Tibial nerve (tissue), 4 donors: ENCODE measurements around the gene ZNF438. TPM values are rescaled to one million over a fixed set of nuclear protein-coding genes. Genes with fewer than 3 reads are reported as not detected.

ENCODE experiments used
- DNase-seq, 2 donors: peaks; one replicate each; pipeline ENCODE4 v3.0.0-alpha.2; 2019; ENCODE audit warnings: low spot score in 2 of 2
- H3K27ac ChIP-seq, 4 donors: fragments of 200-600 bp; sonication (generic) in 3 of 4; one replicate each; pipeline ENCODE4 v1.5.1; 2017 to 2019; ENCODE audit warnings: mild to moderate bottlenecking in 1 of 4
- H3K27me3 ChIP-seq, 2 donors: fragments of 200-600 bp; sonication (generic) in 1 of 2; one replicate each; pipeline versions ENCODE4 v1.5.1 to v1.6.0; 2017 to 2019
- H3K36me3 ChIP-seq, 3 donors: fragments of 200-600 bp; sonication (generic); one replicate each; pipeline ENCODE4 v1.5.1; 2018 to 2019
- H3K4me1 ChIP-seq, 4 donors: fragments of 200-600 bp; sonication (generic) in 3 of 4; one replicate each; pipeline ENCODE4 v1.5.1; 2017 to 2019
- H3K4me3 ChIP-seq, 4 donors: fragments of 200-600 bp; sonication (generic) in 3 of 4; one replicate each; pipeline ENCODE4 v1.5.1; 2017 to 2019; ENCODE audit warnings: mild to moderate bottlenecking in 1 of 4, moderate library complexity in 1 of 4
- H3K9me3 ChIP-seq, 4 donors: fragments of 200-600 bp; sonication (generic) in 3 of 4; one replicate each; pipeline ENCODE4 v1.5.1; 2017 to 2019
- EP300 ChIP-seq, 2 donors: sonication (generic); formaldehyde crosslinking; IDR thresholded peaks; one replicate each; pipeline ENCODE4 v1.6.1; 2017; ENCODE audit warnings: antibody characterized with exemption in 2 of 2, mild to moderate bottlenecking in 1 of 2
- POLR2A ChIP-seq, 2 donors: fragments of 450-650 bp; IDR thresholded peaks; one replicate each; pipeline ENCODE4 v1.6.1; 2017; ENCODE audit warnings: antibody characterized with exemption in 2 of 2, mild to moderate bottlenecking in 2 of 2, moderate library complexity in 2 of 2
- WGBS, 2 donors: methylation state at CpG; one replicate each; pipeline ENCODE4 v1.1.5; 2018; 5-methylcytosine and 5-hydroxymethylcytosine counted together
- total RNA-seq, 4 donors: library from RNA; depleted of rRNA; stranded (reverse); fragments of >200 nt; gene quantifications; one replicate each; pipeline ENCODE4 v1.1.0, GENCODE V29; 2016
- TF ChIP-seq, protein P1 (sequence below), 5 experiments: fragments of 200-600 bp in 3 of 5; fragments of 450-650 bp in 2 of 5; sonication (generic) in 3 of 5; IDR thresholded peaks; one replicate each; pipeline ENCODE4 v1.5.1; 2016 to 2019; ENCODE audit warnings: antibody characterized with exemption in 5 of 5, mild to moderate bottlenecking in 3 of 5, moderate library complexity in 2 of 5

Gene ZNF438, protein sequence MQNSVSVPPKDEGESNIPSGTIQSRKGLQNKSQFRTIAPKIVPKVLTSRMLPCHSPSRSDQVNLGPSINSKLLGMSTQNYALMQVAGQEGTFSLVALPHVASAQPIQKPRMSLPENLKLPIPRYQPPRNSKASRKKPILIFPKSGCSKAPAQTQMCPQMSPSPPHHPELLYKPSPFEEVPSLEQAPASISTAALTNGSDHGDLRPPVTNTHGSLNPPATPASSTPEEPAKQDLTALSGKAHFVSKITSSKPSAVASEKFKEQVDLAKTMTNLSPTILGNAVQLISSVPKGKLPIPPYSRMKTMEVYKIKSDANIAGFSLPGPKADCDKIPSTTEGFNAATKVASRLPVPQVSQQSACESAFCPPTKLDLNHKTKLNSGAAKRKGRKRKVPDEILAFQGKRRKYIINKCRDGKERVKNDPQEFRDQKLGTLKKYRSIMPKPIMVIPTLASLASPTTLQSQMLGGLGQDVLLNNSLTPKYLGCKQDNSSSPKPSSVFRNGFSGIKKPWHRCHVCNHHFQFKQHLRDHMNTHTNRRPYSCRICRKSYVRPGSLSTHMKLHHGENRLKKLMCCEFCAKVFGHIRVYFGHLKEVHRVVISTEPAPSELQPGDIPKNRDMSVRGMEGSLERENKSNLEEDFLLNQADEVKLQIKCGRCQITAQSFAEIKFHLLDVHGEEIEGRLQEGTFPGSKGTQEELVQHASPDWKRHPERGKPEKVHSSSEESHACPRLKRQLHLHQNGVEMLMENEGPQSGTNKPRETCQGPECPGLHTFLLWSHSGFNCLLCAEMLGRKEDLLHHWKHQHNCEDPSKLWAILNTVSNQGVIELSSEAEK
- total RNA-seq: 10 to 100 TPM; 10.8 to 26.5 (median 19.7) TPM

DNA sequence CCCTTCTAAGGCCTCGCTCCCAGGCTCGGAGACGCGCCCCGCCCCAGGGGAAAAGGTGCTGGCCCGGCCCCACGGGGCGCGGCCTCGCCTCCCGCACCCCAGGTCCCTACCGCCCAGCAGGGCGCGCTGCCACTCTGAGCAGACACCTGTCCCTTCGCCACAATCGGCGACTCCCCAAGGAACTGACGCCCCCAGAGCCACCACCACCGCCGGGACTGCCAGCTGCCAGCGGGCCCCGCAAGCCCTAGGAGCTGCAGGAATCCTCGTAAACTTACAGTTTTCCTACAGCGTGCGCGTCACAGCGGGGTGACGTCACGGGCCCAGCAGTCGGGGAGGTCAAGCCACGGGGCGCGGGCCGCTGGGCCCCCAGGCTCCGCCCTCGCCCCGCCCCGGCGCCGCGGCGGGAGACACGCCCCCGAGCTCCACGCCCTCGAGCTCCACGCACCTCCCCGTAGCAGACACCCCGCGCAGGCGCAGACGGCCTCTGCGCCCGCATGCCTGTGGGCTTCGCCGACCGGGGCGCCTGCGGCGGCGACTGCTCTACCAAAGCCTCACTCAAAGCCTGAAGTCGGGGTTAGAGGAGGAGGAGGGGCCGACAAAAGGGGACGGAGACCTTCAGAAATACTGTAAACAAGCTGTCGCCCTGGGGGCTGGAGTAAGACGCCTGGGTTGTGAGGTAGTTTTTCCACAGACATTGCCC lies at the start of gene ZNF438:
Gene ZNF438, minus strand, starts transcription at position 308 of the 700 bp plus-strand sequence. CDS start 154,831 bp downstream, outside the sequence.
- H3K36me3 ChIP-seq: no peaks in the 10 kb centered on the region

DNA sequence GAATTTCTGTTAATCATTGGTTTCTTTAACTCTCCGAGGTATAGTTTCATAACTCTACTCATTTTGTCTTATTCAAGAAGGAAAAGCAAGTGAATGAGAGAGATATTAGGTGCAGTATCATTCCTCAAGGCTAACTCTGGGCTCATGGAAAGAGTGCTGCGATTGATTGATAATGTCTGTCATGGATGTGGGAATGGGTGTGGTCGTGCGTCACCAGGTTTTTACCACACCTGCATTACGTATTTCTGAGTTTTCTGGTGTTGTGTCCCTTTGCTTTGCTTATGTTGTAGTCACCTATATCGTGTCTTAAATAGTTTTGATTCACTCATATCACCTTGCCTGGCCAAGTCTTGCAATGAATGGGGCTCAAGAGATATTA lies 44.9 kb upstream of the ZNF438 start:
- Histone ChIP-seq H3K36me3 (no peaks in the 10 kb centered on the region), H3K27ac (no peak overlapping the region), H3K9me3 (no peaks in the 10 kb centered on the region), H3K27me3 (no peaks in the 10 kb centered on the region), H3K4me3 (no peak overlapping the region), H3K4me1 (peaks cover 0 to 39% (median 14%) of the 10 kb centered on the region in 4 donors)
- DNase-seq: no peak
- WGBS, 2 donors: 92 to 94% methylated on average over 6 of the region's 6 CpGs
- no peak for TF ChIP-seq EP300 (IDR thresholded peaks at IDR 0.05)
- TF ChIP-seq, protein P1, sequence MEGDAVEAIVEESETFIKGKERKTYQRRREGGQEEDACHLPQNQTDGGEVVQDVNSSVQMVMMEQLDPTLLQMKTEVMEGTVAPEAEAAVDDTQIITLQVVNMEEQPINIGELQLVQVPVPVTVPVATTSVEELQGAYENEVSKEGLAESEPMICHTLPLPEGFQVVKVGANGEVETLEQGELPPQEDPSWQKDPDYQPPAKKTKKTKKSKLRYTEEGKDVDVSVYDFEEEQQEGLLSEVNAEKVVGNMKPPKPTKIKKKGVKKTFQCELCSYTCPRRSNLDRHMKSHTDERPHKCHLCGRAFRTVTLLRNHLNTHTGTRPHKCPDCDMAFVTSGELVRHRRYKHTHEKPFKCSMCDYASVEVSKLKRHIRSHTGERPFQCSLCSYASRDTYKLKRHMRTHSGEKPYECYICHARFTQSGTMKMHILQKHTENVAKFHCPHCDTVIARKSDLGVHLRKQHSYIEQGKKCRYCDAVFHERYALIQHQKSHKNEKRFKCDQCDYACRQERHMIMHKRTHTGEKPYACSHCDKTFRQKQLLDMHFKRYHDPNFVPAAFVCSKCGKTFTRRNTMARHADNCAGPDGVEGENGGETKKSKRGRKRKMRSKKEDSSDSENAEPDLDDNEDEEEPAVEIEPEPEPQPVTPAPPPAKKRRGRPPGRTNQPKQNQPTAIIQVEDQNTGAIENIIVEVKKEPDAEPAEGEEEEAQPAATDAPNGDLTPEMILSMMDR (IDR thresholded peaks at IDR 0.05): no peak
- no peak for TF ChIP-seq POLR2A (IDR thresholded peaks at IDR 0.05)

More for the DNA sequence above, at the start of gene ZNF438:
- DNase-seq: peak; percentile 90
- H3K9me3 ChIP-seq: no peaks in the 10 kb centered on the region
- no peaks in the 10 kb centered on the region for H3K27me3 ChIP-seq
- peak within 1 kb of the TSS; percentile 56 to 78 (median 71) for H3K4me3 ChIP-seq
- peaks cover 3 to 52% (median 17%) of the 10 kb centered on the region in 4 donors for H3K4me1 ChIP-seq
- peak within 1 kb of the TSS; percentile 98 to 100 (median 99) for H3K27ac ChIP-seq
- TF ChIP-seq EP300 (IDR thresholded peaks at IDR 0.05): peak; percentile 73 to 93
- TF ChIP-seq, protein P1 (IDR thresholded peaks at IDR 0.05): peak; percentile 41 to 82 (median 65)
- TF ChIP-seq POLR2A (IDR thresholded peaks at IDR 0.05): peak; percentile 60 to 89
- WGBS, 2 donors: 0% methylated on average over 33 to 60 of the region's 66 CpGs

DNA sequence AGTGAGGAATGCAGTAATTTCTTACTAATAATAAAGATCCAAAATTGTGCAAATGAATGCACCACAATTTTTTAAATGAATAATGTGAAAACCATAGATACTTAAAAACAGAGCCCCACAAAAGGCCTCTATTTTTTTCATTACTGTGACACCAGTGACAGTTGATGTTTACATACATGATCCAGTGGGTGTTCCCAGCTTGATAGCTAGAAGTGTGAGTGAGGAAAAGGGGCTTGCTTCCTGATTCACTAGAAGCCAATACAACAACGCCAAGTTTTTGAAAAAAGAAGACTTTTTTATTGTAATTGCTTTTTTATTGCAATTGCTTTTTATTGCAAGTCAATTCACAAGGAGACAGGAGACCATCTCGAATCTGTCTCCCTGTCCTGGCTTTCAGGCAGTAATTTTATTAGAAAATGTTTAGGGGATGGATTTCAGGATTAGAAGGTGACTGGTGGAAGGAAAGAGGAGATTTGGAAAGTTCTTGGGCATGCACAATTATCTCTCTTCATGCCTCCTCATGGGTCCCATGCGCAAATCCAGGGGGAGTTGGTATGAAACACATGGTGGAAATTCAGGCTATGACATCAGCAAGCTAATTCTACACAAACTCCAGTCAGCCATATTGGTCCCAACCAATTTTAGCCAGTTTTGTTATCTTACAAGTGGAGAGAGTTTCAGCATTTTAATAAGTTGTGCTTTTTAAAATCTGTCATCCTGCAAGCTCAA lies 44.4 kb upstream of the ZNF438 start:
- Histone ChIP-seq H3K27ac (peak overlapping the region in 1 of 4 donors; percentile 53), H3K9me3 (no peaks in the 10 kb centered on the region), H3K27me3 (no peaks in the 10 kb centered on the region), H3K4me3 (no peak overlapping the region), H3K4me1 (peaks cover 0 to 44% (median 14%) of the 10 kb centered on the region in 4 donors), H3K36me3 (no peaks in the 10 kb centered on the region)
- DNase-seq: no peak
- TF ChIP-seq POLR2A (IDR thresholded peaks at IDR 0.05) (no peak), EP300 (IDR thresholded peaks at IDR 0.05) (no peak)
- TF ChIP-seq, protein P1 (IDR thresholded peaks at IDR 0.05): no peak
- WGBS, 2 donors: 66% methylated on average over 3 of the region's 3 CpGs

DNA sequence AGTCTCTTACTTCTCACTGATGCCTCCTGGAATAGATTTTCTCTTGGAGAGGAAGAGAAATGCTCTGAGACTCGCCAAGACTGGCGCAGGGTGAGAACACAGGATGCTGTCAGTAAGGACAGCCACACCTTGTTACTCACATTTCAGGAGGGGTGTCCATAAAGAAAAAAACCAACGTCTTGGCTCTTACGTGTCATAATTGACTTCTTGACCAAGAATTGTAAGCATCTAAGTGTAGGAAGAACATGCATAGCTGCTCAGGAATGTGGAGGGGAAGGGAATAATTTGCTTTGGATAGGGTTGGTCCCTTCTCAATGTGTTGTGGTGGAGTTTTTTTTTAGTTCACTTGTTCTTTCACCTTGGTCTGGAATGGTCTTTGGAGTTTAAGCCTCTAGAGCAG lies 43.8 kb upstream of the ZNF438 start:
- no peak overlapping the region for H3K4me3 ChIP-seq
- peaks cover 0 to 49% (median 15%) of the 10 kb centered on the region in 4 donors for H3K4me1 ChIP-seq
- no peak for DNase-seq
- no peak for TF ChIP-seq POLR2A (IDR thresholded peaks at IDR 0.05)
- TF ChIP-seq EP300 (IDR thresholded peaks at IDR 0.05): peak in 1 of 2 donors; percentile 47
- TF ChIP-seq, protein P1 (IDR thresholded peaks at IDR 0.05): no peak
- H3K27ac ChIP-seq: peak overlapping the region in 2 of 4 donors; percentile 53 to 76
- no peaks in the 10 kb centered on the region for H3K27me3 ChIP-seq
- WGBS, 2 donors: 39 to 56% methylated on average over 4 of the region's 4 CpGs
- H3K9me3 ChIP-seq: no peaks in the 10 kb centered on the region
- H3K36me3 ChIP-seq: no peaks in the 10 kb centered on the region
